Ascending aorta (tissue), 2 donors: ENCODE measurements around the gene LMO1. TPM values are rescaled to one million over a fixed set of nuclear protein-coding genes. Genes with fewer than 3 reads are reported as not detected.

ENCODE experiments used
- DNase-seq, 2 donors: peaks; one replicate each; pipeline ENCODE4 v3.0.0-alpha.2; 2019; ENCODE audit warnings: low spot score in 2 of 2
- H3K27ac ChIP-seq, 2 donors: fragments of 200-600 bp; sonication (generic); one replicate each; pipeline ENCODE4 v1.5.1; 2016 to 2017; ENCODE audit warnings: mild to moderate bottlenecking in 1 of 2
- H3K27me3 ChIP-seq: fragments of 200-600 bp; sonication (generic); one replicate; pipeline ENCODE4 v1.5.1; 2017
- H3K36me3 ChIP-seq, 2 donors: fragments of 200-600 bp; sonication (generic); one replicate each; pipeline ENCODE4 v1.5.1; 2016
- H3K4me1 ChIP-seq, 2 donors: fragments of 200-600 bp; sonication (generic); one replicate each; pipeline ENCODE4 v1.5.1; 2016 to 2017; ENCODE audit warnings: mild to moderate bottlenecking in 1 of 2
- H3K4me3 ChIP-seq, 2 donors: fragments of 200-600 bp; sonication (generic); one replicate each; pipeline ENCODE4 v1.5.1; 2016 to 2017; ENCODE audit warnings: mild to moderate bottlenecking in 1 of 2
- H3K9me3 ChIP-seq, 2 donors: fragments of 200-600 bp; sonication (generic); one replicate each; pipeline ENCODE4 v1.5.1; 2016
- intact Hi-C: fragments of 100-400 bp; cut with DNase I; formaldehyde crosslinking; loops from one replicate; pipeline ENCODE4 v1.15.1; 2023
- total RNA-seq: library from RNA; depleted of rRNA; stranded (reverse); fragments of >200 nt; gene quantifications from one replicate; pipeline ENCODE4 v1.1.0, GENCODE V29; 2016
- TF ChIP-seq, protein P1 (sequence below), 3 experiments: fragments of 200-600 bp in 2 of 3; fragments of 450-650 bp in 1 of 3; sonication (generic) in 2 of 3; IDR thresholded peaks; one replicate each; pipeline ENCODE4 v1.5.1; 2016 to 2019; ENCODE audit warnings: antibody characterized with exemption in 3 of 3, mild to moderate bottlenecking in 1 of 3, moderate library complexity in 1 of 3

LMO1 gene
- total RNA-seq, 1 donor from 2014 or later: not detected

DNA sequence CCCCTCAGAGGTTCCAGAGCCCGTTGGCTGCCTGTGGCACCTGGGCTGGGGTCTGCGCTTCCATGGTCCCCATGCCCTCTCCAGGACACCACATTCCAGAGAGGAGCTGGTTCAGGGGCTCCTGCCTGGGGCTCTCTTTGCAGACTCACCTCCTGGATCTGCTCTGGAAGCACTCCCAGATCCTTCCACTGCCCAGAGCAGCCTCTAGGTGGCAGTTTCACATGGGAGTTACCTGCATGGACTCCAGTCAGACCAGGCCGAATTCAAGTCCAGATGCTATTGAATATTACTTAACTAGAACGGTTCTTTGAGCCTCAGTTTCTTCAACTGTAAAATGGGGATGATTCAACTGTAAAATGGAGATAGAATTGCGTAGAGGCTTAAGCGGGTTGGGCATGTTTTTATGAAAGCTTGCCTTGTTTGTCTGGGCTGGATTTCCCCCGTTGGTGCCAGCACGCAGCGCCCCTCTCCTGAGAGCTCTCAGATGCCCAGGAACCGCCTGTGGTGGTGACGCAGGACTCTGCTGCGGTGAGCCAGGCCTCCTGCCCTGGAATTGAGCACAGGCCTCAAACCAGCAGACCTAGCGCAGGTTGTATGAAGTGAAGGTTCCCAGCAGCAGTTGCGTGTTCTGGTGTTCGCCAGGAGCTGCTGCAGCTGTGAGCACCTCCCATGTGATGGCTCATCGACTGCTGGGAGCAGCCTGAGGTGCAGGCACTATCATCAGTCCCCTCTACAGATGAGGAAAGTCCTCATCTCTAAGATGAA is 44.2 kb downstream of the LMO1 start:
- H3K4me3 ChIP-seq: no peak overlapping the region
- TF ChIP-seq, protein P1, sequence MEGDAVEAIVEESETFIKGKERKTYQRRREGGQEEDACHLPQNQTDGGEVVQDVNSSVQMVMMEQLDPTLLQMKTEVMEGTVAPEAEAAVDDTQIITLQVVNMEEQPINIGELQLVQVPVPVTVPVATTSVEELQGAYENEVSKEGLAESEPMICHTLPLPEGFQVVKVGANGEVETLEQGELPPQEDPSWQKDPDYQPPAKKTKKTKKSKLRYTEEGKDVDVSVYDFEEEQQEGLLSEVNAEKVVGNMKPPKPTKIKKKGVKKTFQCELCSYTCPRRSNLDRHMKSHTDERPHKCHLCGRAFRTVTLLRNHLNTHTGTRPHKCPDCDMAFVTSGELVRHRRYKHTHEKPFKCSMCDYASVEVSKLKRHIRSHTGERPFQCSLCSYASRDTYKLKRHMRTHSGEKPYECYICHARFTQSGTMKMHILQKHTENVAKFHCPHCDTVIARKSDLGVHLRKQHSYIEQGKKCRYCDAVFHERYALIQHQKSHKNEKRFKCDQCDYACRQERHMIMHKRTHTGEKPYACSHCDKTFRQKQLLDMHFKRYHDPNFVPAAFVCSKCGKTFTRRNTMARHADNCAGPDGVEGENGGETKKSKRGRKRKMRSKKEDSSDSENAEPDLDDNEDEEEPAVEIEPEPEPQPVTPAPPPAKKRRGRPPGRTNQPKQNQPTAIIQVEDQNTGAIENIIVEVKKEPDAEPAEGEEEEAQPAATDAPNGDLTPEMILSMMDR (IDR thresholded peaks at IDR 0.05): peak in 2 of 3 experiments; percentile 38 to 55
- H3K4me1 ChIP-seq: no peaks in the 10 kb centered on the region
- H3K36me3 ChIP-seq: no peaks in the 10 kb centered on the region
- H3K27me3 ChIP-seq: no peaks in the 10 kb centered on the region
- DNase-seq: no peak
- H3K9me3 ChIP-seq: no peaks in the 10 kb centered on the region
- intact Hi-C loops: no loop called here
- H3K27ac ChIP-seq: no peak overlapping the region

DNA sequence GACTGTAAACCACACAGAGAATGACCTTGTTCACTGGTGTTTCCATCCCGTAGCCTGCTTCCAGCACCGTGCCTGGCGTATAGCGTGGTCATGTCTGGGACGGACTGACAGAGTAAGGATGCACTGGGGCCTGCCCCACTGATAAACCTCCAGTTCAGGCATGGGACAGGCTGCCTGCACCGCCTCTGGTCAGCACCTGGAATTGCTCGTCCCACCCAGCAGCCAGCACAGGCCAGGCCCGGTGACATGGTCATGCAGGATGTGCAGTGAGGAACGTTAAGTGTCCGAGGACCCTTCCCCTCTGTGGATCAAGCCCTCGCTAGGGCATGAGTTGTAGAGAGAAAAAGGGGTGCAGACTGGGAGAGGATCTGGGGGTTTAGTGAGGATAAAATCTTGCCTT is 44.8 kb downstream of the LMO1 start:
- intact Hi-C loops: no loop called here
- no peak for DNase-seq
- H3K27ac ChIP-seq: no peak overlapping the region
- no peak overlapping the region for H3K4me3 ChIP-seq
- H3K9me3 ChIP-seq: no peaks in the 10 kb centered on the region
- no peaks in the 10 kb centered on the region for H3K4me1 ChIP-seq
- TF ChIP-seq, protein P1 (IDR thresholded peaks at IDR 0.05): no peak
- no peaks in the 10 kb centered on the region for H3K27me3 ChIP-seq
- H3K36me3 ChIP-seq: no peaks in the 10 kb centered on the region

DNA sequence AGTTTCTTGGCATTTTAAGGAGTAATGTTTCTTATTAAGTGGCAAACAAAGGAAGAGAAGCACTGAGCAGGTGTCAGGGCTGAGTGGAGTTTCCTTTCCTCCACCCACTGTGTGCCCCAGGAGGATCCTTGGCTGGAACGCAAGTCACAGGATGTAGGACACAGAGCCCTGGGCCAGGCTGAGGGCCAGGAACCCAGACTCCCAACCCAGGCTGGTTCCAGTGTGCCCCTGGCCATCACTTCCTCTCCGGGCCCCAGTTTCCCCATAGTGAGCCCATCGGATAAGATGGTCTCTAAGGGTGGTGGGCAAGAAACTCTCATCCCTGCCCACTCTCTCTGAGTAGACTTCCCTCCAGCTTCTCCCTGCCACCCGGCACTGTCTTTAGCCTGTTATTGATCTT is 45.3 kb downstream of the LMO1 start:
- Histone ChIP-seq H3K9me3 (no peaks in the 10 kb centered on the region), H3K27me3 (no peaks in the 10 kb centered on the region), H3K4me3 (no peak overlapping the region), H3K4me1 (no peaks in the 10 kb centered on the region), H3K36me3 (no peaks in the 10 kb centered on the region), H3K27ac (no peak overlapping the region)
- intact Hi-C loops: no loop called here
- no peak for DNase-seq
- TF ChIP-seq, protein P1 (IDR thresholded peaks at IDR 0.05): no peak

DNA sequence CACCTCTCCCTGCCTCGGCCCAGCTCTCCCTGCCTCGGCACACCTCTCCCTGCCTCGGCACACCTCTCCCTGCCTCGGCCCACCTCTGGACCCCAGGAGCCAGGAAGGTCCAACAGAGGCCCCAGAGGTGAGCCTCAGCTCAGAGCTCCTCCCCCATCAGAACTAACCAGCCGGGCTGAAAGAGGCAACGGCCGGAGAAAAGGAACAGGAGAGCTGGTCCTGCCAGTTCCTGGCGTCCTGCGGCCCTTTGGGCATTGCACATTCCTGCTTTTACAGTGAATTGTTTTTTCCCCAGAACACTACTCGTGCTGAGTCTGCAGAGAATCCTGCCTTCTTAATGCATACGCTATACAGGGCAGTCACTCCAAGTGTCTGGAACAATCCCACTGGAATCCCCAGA is 45.8 kb downstream of the LMO1 start:
- no peaks in the 10 kb centered on the region for H3K36me3 ChIP-seq
- H3K9me3 ChIP-seq: no peaks in the 10 kb centered on the region
- H3K4me1 ChIP-seq: no peaks in the 10 kb centered on the region
- TF ChIP-seq, protein P1 (IDR thresholded peaks at IDR 0.05): no peak
- DNase-seq: no peak
- H3K27me3 ChIP-seq: no peaks in the 10 kb centered on the region
- no peak overlapping the region for H3K27ac ChIP-seq
- no peak overlapping the region for H3K4me3 ChIP-seq
- intact Hi-C loops: no loop called here

DNA sequence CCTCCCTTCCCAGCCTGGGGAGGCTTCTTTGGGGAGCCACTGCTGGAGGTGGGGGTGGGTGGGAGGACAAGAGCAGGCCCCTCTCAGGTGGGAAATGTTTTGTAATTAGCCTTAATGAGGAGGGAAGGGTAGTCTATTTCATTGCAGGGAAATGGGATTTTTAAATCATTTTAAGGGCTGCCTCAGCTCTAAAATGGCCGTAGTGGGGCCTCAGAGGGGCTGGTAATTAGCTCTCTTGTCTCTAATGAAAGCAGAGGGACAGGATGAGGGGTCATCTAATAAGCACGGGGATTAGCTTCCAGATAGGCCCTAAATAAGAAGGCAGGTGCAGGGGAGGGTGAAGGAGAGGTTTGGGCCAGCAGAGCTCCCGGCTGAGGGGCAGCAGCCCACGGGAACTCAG is 46.5 kb downstream of the LMO1 start:
- DNase-seq: no peak
- TF ChIP-seq, protein P1 (IDR thresholded peaks at IDR 0.05): no peak
- Histone ChIP-seq H3K9me3 (no peaks in the 10 kb centered on the region), H3K4me3 (no peak overlapping the region), H3K27ac (no peak overlapping the region), H3K27me3 (no peaks in the 10 kb centered on the region), H3K4me1 (no peaks in the 10 kb centered on the region), H3K36me3 (no peaks in the 10 kb centered on the region)
- intact Hi-C loops: no loop called here
